Stomach (tissue), 4 donors: ENCODE measurements around the gene SULT1A1.

ENCODE experiments used
- POLR2A ChIP-seq, 4 donors: fragments of 450-650 bp; IDR thresholded peaks; one replicate each; pipeline ENCODE4 v1.6.1; 2016; ENCODE audit warnings: antibody characterized with exemption in 4 of 4, control low read depth in 2 of 4, mild to moderate bottlenecking in 1 of 4, moderate library complexity in 1 of 4
- TF ChIP-seq, protein P1 (sequence below), 7 experiments: fragments of 450-650 bp in 4 of 7; fragments of 200-600 bp in 3 of 7; sonication (generic) in 3 of 7; IDR thresholded peaks; one replicate each; pipeline ENCODE4 v1.5.1; 2016 to 2019; ENCODE audit warnings: antibody characterized with exemption in 7 of 7, control low read depth in 2 of 7, mild to moderate bottlenecking in 1 of 7

DNA sequence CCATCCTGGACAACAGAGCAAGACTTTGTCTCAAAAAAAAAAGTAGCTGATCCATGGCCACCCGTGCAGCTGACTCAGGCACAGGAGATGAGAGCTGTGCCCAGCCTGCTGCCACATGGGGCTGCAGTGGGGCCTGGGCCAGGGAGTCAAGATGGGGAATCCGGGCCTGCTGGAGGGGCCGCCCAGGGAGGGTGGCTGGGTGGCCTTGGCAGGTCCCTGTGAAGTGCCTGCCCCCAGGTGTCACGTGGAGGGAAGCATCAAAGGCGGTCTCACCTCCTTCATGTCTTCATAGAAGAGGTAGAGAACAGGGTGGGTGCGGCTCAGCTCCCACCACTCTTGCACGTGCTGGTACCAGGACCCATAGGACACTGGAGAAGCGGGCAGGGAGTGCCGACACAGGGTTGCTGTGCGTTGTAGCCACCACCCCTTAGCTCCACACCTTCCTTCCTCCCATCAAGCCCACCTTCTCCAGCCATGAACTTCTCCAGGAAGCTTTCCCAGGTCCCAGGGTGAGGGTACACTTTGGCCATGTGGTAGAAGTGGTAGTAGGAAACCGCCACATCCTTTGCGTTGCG, 16.8 kb downstream of the SULT1A1 start:
- TF ChIP-seq POLR2A (IDR thresholded peaks at IDR 0.05), result no peak
- TF ChIP-seq, protein P1, sequence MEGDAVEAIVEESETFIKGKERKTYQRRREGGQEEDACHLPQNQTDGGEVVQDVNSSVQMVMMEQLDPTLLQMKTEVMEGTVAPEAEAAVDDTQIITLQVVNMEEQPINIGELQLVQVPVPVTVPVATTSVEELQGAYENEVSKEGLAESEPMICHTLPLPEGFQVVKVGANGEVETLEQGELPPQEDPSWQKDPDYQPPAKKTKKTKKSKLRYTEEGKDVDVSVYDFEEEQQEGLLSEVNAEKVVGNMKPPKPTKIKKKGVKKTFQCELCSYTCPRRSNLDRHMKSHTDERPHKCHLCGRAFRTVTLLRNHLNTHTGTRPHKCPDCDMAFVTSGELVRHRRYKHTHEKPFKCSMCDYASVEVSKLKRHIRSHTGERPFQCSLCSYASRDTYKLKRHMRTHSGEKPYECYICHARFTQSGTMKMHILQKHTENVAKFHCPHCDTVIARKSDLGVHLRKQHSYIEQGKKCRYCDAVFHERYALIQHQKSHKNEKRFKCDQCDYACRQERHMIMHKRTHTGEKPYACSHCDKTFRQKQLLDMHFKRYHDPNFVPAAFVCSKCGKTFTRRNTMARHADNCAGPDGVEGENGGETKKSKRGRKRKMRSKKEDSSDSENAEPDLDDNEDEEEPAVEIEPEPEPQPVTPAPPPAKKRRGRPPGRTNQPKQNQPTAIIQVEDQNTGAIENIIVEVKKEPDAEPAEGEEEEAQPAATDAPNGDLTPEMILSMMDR (IDR thresholded peaks at IDR 0.05), result no peak
